Heart right ventricle (tissue), 16 donors: ENCODE data around the gene SLC38A2. TPM values are rescaled to one million over a fixed set of nuclear protein-coding genes. Genes with fewer than 3 reads are reported as not detected.

ENCODE experiments used
- ATAC-seq, 8 donors: fragments of 200-7000 bp; cut with Tn5 transposase; one replicate each; pipeline ENCODE4 v1.9.1; 2020; ENCODE audit warnings: mild to moderate bottlenecking in 8 of 8, moderate library complexity in 8 of 8, moderate number of reproducible peaks in 1 of 8
- DNase-seq, 2 donors: peaks; one replicate each; pipeline ENCODE4 v3.0.0-alpha.2; 2020
- H3K27ac ChIP-seq, 10 donors: fragments of 200-600 bp; sonication (generic) in 2 of 10; one replicate each; pipeline versions ENCODE4 v1.5.0 to v1.8.0; 2020 to 2022; ENCODE audit warnings: mild to moderate bottlenecking in 3 of 10
- H3K27me3 ChIP-seq, 7 donors: fragments of 200-600 bp; one replicate each; pipeline ENCODE4 v1.8.0; 2021 to 2022; ENCODE audit warnings: mild to moderate bottlenecking in 2 of 7
- H3K36me3 ChIP-seq, 9 donors: fragments of 200-600 bp; sonication (generic) in 1 of 9; one replicate each; pipeline versions ENCODE4 v1.5.0 to v1.8.0; 2020 to 2022; ENCODE audit warnings: mild to moderate bottlenecking in 2 of 9
- H3K4me1 ChIP-seq, 9 donors: fragments of 200-600 bp; sonication (generic) in 1 of 9; one replicate each; pipeline versions ENCODE4 v1.5.0 to v1.8.0; 2020 to 2022; ENCODE audit warnings: mild to moderate bottlenecking in 4 of 9
- H3K4me3 ChIP-seq, 10 donors: fragments of 200-600 bp; sonication (generic) in 2 of 10; one replicate each; pipeline versions ENCODE4 v1.5.0 to v1.8.0; 2020 to 2022; ENCODE audit warnings: mild to moderate bottlenecking in 7 of 10, moderate library complexity in 2 of 10
- H3K9me3 ChIP-seq, 11 donors: fragments of 200-600 bp in 10 of 11; sonication (generic) in 2 of 11; one replicate each; pipeline versions ENCODE4 v1.5.0 to v1.8.0; 2013 to 2022; ENCODE audit warnings: mild to moderate bottlenecking in 2 of 11, control low read depth in 1 of 11, moderate library complexity in 1 of 11
- WGBS, 2 donors: extraction: QIAGEN DNeasy Blood & Tissue Kit; methylation state at CpG; one replicate each; pipeline ENCODE4 v1.1.7; 2013; ENCODE audit warnings: inconsistent platforms in 1 of 2; 5-methylcytosine and 5-hydroxymethylcytosine counted together
- intact Hi-C, 10 donors: fragments of 100-400 bp; cut with DNase I; formaldehyde crosslinking; loops; one replicate each; pipeline versions ENCODE4 v1.11.1 to v1.14.2; 2022
- polyA plus RNA-seq, 2 donors: library from polyadenylated mRNA; stranded (reverse); fragments of 200-250 nt; gene quantifications; one replicate each; pipeline ENCODE4 v1.2.3, GENCODE V29; 2013
- total RNA-seq, 10 donors: library from RNA; stranded (reverse); fragmentation: NEBNext Ultra II Directional in 3 of 10; extraction: Animal tissue kit (Norgen Biotek cat#: 25700) in 3 of 10; gene quantifications; one replicate each; pipeline versions ENCODE4 v1.2.1 to v1.2.4, GENCODE V29; 2021 to 2023
- TF ChIP-seq, protein P1 (sequence below), 9 donors: fragments of 200-600 bp; sonication (generic) in 2 of 9; IDR thresholded peaks; one replicate each; pipeline versions ENCODE4 v1.5.0 to v1.8.0; 2021 to 2022; ENCODE audit warnings: antibody characterized with exemption in 9 of 9, mild to moderate bottlenecking in 5 of 9, moderate library complexity in 1 of 9
- donor health status: Arrhythmogenic right ventricular cardiomyopathy.
- donor health status: ischemic (EF 13 %, LVEDD 7.1; RV severe dilation, severe dysfunction).
- donor health status: healthy with polysubstance abuse.
- donor health status: DM: no; HTN: yes; CAD: no.
- donor health status: DM: no; HTN: no; CAD: no.
- donor health status: ischemic (EF 25% LVEDD 6.9; RV normal size, moderate dysfunction).
- donor health status: ischemic (EF 25% LVEDD 5.7; RV mildly dilated, moderate dysfunction).
- donor health status: healthy.
- donor health status: DM: yes; HTN: yes; CAD: no.
- donor health status: Ischemic cardiomyopathy.
- donor health status: ischemic (EF 35%, LVEDD 5.7; RV mildly dilated, moderate dysfunction).
- donor health status: nonischemic (EF 11% LVEDD 7.7; RV severe dilation, severe dysfunction).
- donor health status: DM: yes; HTN: yes; CAD: no.
- donor health status: PGD.
- donor health status: ischemic (EF 29% LVEDD 5.4; RV normal size, mild dysfunction).
- donor health status: nonischemic (EF 23%, LVEDD 6.1; RV moderate dilation, normal function).

The SLC38A2 gene
- total and polyA plus RNA-seq, 12 donors, result 65.3 to 203 (median 107) TPM

DNA sequence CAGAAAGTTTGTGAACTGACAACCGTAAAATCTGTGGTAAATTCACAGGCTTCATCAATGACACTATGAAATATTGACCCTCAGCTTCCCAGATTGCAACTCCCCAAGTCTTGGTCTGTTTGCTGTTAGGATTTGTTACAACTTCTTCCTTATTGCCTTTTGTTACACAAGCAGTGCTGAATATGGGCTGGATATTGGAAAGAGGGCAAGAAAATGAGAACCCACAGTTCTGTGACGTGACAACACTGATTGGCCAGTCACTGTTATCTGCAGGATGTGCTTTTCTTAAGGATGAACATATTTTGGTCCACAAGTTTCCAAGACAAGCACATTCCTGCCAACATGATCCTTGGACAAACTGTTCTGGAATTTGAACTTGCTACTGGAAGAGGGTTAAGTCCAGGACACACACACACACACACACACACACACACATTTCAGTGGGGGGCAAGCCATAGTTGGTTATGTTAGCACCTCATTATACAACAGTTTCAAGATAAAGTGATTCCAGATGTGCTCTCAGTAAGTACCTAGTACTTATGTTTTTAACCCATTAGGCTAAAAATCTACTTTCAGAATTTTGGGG, 16.6 kb upstream of the SLC38A2 start:
- Histone ChIP-seq H3K4me1 (peaks cover 0 to 67% (median 47%) of the 10 kb centered on the region in 9 donors), H3K36me3 (no peaks in the 10 kb centered on the region), H3K4me3 (no peak overlapping the region), H3K9me3 (no peaks in the 10 kb centered on the region), H3K27ac (peak overlapping the region in 6 of 10 donors; percentile 9 to 24 (median 15)), H3K27me3 (no peaks in the 10 kb centered on the region)
- WGBS, 2 donors, result 66 to 81% methylated on average over 2 of the region's 2 CpGs
- ATAC-seq, result peak in 5 of 8 donors; percentile 32 to 63 (median 43)
- DNase-seq, result no peak
- TF ChIP-seq, protein P1, sequence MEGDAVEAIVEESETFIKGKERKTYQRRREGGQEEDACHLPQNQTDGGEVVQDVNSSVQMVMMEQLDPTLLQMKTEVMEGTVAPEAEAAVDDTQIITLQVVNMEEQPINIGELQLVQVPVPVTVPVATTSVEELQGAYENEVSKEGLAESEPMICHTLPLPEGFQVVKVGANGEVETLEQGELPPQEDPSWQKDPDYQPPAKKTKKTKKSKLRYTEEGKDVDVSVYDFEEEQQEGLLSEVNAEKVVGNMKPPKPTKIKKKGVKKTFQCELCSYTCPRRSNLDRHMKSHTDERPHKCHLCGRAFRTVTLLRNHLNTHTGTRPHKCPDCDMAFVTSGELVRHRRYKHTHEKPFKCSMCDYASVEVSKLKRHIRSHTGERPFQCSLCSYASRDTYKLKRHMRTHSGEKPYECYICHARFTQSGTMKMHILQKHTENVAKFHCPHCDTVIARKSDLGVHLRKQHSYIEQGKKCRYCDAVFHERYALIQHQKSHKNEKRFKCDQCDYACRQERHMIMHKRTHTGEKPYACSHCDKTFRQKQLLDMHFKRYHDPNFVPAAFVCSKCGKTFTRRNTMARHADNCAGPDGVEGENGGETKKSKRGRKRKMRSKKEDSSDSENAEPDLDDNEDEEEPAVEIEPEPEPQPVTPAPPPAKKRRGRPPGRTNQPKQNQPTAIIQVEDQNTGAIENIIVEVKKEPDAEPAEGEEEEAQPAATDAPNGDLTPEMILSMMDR (IDR thresholded peaks at IDR 0.05), result no peak
- intact Hi-C loops, result loop anchor here in 6 of 10 donors (2.0 to 10.0 kb wide), 7 partner anchors 42 to 394 kb away; partner anchors contain the start of gene SCAF11 (in 3 of the 6)

DNA sequence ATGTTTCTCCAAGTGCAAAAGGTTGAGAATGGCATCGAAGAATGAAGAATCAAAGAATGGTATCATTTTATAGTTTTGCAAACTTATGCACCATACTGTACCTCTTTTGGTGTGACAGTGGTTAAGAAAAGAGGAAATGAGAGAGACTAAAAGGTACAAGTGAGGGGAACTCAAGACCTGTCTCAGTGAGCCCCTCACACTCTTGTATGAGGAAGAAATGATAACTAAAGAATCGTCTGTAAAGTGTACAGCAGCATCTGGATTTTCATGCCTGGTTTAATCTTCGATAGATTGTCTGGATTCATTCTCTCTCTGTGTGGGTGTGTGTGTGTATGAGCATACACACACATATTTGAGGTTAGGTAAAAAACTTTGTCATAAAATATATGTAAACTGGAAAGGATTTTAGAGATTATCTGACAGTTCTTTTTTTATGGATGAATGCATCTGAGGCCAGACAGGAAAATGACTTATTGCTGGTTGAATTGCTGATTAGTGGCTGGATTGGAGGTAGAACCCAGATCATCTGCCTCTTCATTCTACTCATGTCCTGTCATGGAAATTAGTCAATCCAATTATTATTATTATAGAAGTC, 16.0 kb upstream of the SLC38A2 start:
- H3K9me3 ChIP-seq, result no peaks in the 10 kb centered on the region
- peak overlapping the region in 6 of 10 donors; percentile 9 to 24 (median 15) for H3K27ac ChIP-seq
- H3K27me3 ChIP-seq, result no peaks in the 10 kb centered on the region
- H3K4me3 ChIP-seq, result no peak overlapping the region
- WGBS, 2 donors, result 75 to 80% methylated on average over 3 of the region's 3 CpGs
- DNase-seq, result no peak
- TF ChIP-seq, protein P1 (IDR thresholded peaks at IDR 0.05), result no peak
- H3K4me1 ChIP-seq, result peaks cover 0 to 70% (median 47%) of the 10 kb centered on the region in 9 donors
- H3K36me3 ChIP-seq, result no peaks in the 10 kb centered on the region
- no peak for ATAC-seq
- intact Hi-C loops, result loop anchor here in 6 of 10 donors (2.0 to 10.0 kb wide), 7 partner anchors 42 to 394 kb away; partner anchors contain the start of gene SCAF11 (in 3 of the 6)

DNA sequence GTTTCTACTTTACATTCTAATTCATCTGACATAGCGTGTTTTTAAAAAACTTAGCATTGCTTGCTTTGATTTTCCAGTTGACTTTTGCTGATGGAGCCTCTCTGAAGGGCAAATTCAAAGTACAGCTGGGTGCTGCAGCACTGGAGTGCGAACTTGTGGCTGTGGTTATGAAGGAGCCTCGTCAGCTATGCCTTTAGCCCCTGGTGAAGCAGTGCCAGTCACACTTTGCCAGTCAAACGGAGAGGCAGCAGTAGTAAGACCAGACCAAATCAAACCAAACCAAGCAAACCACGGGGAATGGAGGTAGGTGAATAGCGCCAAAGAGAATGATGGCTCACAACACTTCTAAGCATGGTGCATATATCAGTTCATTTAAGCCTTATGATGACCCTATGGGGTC, 15.1 kb upstream of the SLC38A2 start:
- peaks cover 0 to 73% (median 47%) of the 10 kb centered on the region in 9 donors for H3K4me1 ChIP-seq
- 87% methylated on average over 6 of the region's 6 CpGs for WGBS, 2 donors

More for the DNA sequence above, 15.1 kb upstream of the SLC38A2 start:
- no peak overlapping the region for H3K4me3 ChIP-seq
- no peaks in the 10 kb centered on the region for H3K27me3 ChIP-seq
- H3K27ac ChIP-seq, result peak overlapping the region in 7 of 10 donors; percentile 18 to 100 (median 98)
- DNase-seq (no peak), ATAC-seq (no peak)
- H3K9me3 ChIP-seq, result no peaks in the 10 kb centered on the region
- TF ChIP-seq, protein P1 (IDR thresholded peaks at IDR 0.05), result no peak
- intact Hi-C loops, result loop anchor here in 6 of 10 donors (2.0 to 10.0 kb wide), 7 partner anchors 43 to 393 kb away; partner anchors contain the start of gene SCAF11 (in 3 of the 6)
- no peaks in the 10 kb centered on the region for H3K36me3 ChIP-seq
